GM12874 (cell line): ENCODE data around the gene ZNF267.

Experiments used
- CTCF ChIP-seq: IDR thresholded peaks from 2 replicates; pipeline ENCODE4 v1.5.1; 2011; ENCODE audit warnings: low read depth, mild to moderate bottlenecking, control low read depth, low read length, moderate library complexity; ENCODE audit not compliant: insufficient read depth

Gene ZNF267

GRCh38 chr16:31873556-31874365 lies at the start of gene ZNF267:
TSS of gene ZNF267 (plus strand) at chr16:31873807. CDS start at chr16:31873967, 160 bp downstream.
- TF ChIP-seq CTCF = no peak

DNA sequence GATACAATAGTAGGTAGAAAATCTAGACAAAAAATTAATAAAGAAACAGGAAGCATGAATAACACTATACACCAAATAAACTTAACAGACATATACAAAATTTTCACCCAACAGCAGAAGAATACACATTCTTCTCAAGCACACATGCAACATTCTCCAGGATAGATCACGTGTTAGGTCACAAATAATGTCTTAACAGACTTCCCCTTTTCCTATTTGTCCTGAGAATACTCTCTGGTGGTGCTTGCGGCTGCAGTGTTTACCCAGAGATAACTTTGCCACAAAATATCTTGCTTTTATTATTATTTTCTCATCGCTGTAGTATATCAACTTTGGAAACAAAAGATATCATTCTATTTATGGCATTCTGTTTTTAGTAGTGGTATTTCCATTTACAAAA lies 40.6 kb upstream of the ZNF267 start:
- no peak for TF ChIP-seq CTCF

DNA sequence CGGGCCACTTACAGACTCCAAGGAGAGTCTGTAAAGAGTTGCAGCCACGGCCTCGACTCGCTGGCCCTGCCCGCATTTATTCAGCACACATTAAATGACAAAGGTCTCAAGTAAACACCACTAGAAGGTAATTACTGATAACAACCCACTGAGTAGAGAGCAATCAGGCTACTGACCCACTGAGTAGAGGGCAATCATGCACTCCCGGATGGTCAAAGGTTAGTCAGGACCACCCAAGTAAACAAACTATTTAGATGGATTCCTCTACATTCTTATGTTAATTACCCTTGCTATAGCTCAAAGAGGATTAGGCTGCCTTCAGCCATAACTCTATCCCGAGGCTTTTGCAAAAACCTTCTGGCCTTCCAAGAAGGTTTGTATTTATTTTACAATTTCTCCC lies 30.7 kb upstream of the ZNF267 start:
- TF ChIP-seq CTCF = no peak

- no peak for TF ChIP-seq CTCF
These were observed 20.3 kb upstream of the ZNF267 start for GRCh38 chr16:31853291-31853690.

DNA sequence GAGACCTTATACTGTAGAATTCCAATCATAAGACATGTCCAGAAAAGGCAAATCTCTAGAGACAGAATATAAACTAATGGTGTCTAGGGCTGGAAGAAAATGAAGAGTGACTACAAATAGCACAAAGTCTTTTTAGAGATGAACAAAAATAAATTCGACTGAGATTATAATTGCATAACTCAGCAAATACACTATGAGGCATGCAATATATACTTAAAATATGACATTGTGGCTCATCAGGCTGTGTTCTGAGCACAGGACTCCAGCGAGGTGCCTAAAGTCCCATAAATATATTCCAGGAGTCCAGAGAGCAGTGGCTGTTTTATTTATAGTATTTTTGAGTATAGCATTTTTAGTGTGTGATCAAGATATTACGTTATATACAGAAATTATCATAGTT lies 13.1 kb upstream of the ZNF267 start:
- TF ChIP-seq CTCF = no peak

DNA sequence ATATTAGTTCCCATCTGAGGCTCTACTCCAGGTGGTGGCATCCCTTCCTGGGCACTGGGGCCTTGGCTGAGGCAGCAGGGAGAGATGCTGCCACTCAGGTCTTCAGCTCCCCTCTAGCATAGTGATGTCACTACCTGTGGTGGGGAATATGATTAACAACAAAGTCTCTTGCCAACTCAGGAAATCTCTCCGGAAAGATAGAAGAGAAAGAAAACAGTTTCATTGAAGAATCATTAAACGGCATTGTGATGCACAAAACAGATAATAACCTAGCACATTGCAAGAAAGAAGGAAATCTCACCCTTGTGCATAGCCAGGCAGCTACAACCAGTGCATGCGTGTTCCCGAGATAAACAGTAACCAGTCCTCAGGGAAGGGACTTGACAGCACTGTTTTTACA lies 12.2 kb upstream of the ZNF267 start:
- TF ChIP-seq CTCF = no peak

DNA sequence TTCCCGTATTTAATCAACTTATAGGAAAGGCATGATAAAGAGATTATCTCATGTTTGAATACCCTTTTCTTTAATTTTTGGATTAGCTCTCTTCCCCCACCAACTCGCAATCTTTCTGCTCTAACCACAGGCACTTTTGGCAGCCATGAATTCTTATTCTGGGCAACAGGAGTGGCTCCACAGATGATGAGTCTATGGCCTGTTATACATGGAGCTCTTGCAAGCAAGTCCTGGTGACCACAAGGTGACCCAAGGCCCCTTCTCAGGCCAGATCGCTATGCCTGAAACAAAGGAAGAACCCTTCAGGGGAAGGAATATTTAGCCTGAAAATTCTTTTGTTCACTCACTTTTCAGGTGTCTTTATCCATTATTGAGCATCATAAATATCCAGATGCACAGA lies 10.8 kb upstream of the ZNF267 start:
- TF ChIP-seq CTCF = no peak
